Immature natural killer cell (primary cell): ENCODE results near the gene CBX7. TPM values are rescaled to one million over a fixed set of nuclear protein-coding genes. Genes with fewer than 3 reads are reported as not detected.
A peak's percentile ranks its signal among the peaks of the same experiment; 100 is the strongest.

Experiments
- DNase-seq, 3 donors: peaks; one replicate each; pipeline ENCODE4 v3.0.0; 2022; ENCODE audit warnings: mixed read lengths in 1 of 3
- H3K27ac Mint-ChIP-seq, 6 donors: one replicate each; pipeline ENCODE4 v1.8.0; 2020; ENCODE audit warnings: mixed read lengths in 6 of 6, mild to moderate bottlenecking in 5 of 6, inconsistent platforms in 4 of 6, moderate library complexity in 3 of 6
- H3K27me3 Mint-ChIP-seq, 3 donors: one replicate each; pipeline ENCODE4 v1.8.0; 2020 to 2021; ENCODE audit warnings: low read depth in 3 of 3, mild to moderate bottlenecking in 3 of 3, mixed read lengths in 3 of 3, moderate library complexity in 3 of 3, inconsistent platforms in 1 of 3
- H3K36me3 Mint-ChIP-seq, 3 donors: one replicate each; pipeline ENCODE4 v1.8.0; 2020; ENCODE audit warnings: mixed read lengths in 3 of 3, inconsistent platforms in 2 of 3, mild to moderate bottlenecking in 2 of 3
- H3K4me1 Mint-ChIP-seq, 2 donors: one replicate each; pipeline ENCODE4 v1.8.0; 2020; ENCODE audit warnings: inconsistent platforms in 2 of 2, mild to moderate bottlenecking in 2 of 2, mixed read lengths in 2 of 2, moderate library complexity in 1 of 2
- H3K4me3 Mint-ChIP-seq, 5 donors: one replicate each; pipeline ENCODE4 v1.8.0; 2020; ENCODE audit warnings: mild to moderate bottlenecking in 5 of 5, mixed read lengths in 5 of 5, inconsistent platforms in 3 of 5, moderate library complexity in 3 of 5
- H3K9me3 Mint-ChIP-seq, 6 donors: one replicate each; pipeline ENCODE4 v1.8.0; 2020; ENCODE audit warnings: mild to moderate bottlenecking in 6 of 6, mixed read lengths in 6 of 6, inconsistent platforms in 4 of 6, moderate library complexity in 3 of 6
- polyA plus RNA-seq, 3 donors: library from polyadenylated mRNA; unstranded; fragments of 300-500 nt; fragmentation: Illumina TruSeq; gene quantifications; one replicate each; pipeline ENCODE4 v1.2.3, GENCODE V29; 2021

Gene CBX7
- polyA plus RNA-seq, 3 donors from 2014 or later = 4.5 to 9.6 (median 9.1) TPM

- H3K27ac Mint-ChIP-seq = peak overlapping the region; percentile 93 to 99 (median 98)
- H3K36me3 Mint-ChIP-seq = peaks cover 31 to 35% (median 32%) of the 10 kb centered on the region in 3 donors
- H3K4me3 Mint-ChIP-seq = peak overlapping the region; percentile 23 to 97 (median 94)
- DNase-seq = peak in 1 of 3 donors; percentile 22
- H3K27me3 Mint-ChIP-seq = peaks cover 11 to 18% (median 17%) of the 10 kb centered on the region in 3 donors
- no peaks in the 10 kb centered on the region for H3K9me3 Mint-ChIP-seq
- H3K4me1 Mint-ChIP-seq = peaks cover 88 to 89% of the 10 kb centered on the region in 2 donors
Observed at GRCh38 chr22:39083212-39084165, 69.0 kb downstream of the CBX7 start.

DNA sequence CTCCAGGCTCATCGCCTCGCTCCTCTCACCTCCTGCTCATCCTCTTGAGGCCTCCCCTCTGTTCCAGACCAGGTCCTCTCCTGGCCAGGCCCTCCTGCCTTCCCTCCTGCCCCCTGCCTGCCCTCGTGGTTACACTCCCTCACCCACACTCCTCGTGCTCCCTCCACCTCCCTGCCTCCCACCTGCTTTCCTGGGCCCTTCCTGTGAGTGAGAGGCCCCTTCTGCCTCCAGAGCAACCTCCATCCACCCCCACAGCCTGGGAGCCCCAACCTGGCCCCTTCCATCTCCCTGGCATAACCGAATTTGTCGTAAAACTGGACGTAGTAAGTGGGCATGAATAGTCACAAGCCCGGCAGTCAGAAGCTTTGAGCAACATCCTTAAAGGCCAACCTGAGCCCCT is 70.9 kb downstream of the CBX7 start:
- H3K9me3 Mint-ChIP-seq = no peaks in the 10 kb centered on the region
- no peak for DNase-seq
- peaks cover 78 to 82% of the 10 kb centered on the region in 2 donors for H3K4me1 Mint-ChIP-seq
- peaks cover 29 to 34% (median 34%) of the 10 kb centered on the region in 3 donors for H3K36me3 Mint-ChIP-seq
- peaks cover 14 to 33% (median 29%) of the 10 kb centered on the region in 3 donors for H3K27me3 Mint-ChIP-seq
- H3K27ac Mint-ChIP-seq = peak overlapping the region; percentile 93 to 99 (median 98)
- peak overlapping the region; percentile 78 to 97 (median 94) for H3K4me3 Mint-ChIP-seq

GRCh38 chr22:39081016-39081415 is 71.5 kb downstream of the CBX7 start:
- Mint-ChIP-seq H3K4me3 (peak overlapping the region; percentile 78 to 97 (median 94)), H3K27me3 (peaks cover 14 to 33% (median 29%) of the 10 kb centered on the region in 3 donors), H3K9me3 (no peaks in the 10 kb centered on the region), H3K36me3 (peaks cover 29 to 30% (median 30%) of the 10 kb centered on the region in 3 donors), H3K27ac (peak overlapping the region; percentile 93 to 99 (median 98)), H3K4me1 (peaks cover 77 to 82% of the 10 kb centered on the region in 2 donors)
- no peak for DNase-seq

Other genes starting within 250 kb of the CBX7 start
- gene APOBEC3A, start 195.1 kb downstream of the CBX7 start, polyA plus RNA-seq = not detected
- 1 to 10 TPM; 2.0 to 3.9 (median 3.3) TPM for gene APOBEC3B, start 170.3 kb downstream of the CBX7 start, polyA plus RNA-seq
- 100 to 1,000 TPM; 242 to 468 (median 346) TPM for gene APOBEC3C, start 138.4 kb downstream of the CBX7 start, polyA plus RNA-seq
- gene APOBEC3D, start 131.6 kb downstream of the CBX7 start, polyA plus RNA-seq = 10 to 100 TPM in 2 of 3 donors, 1 to 10 TPM in 1; 3.9 to 25.3 (median 15.4) TPM
- gene APOBEC3F, start 111.8 kb downstream of the CBX7 start, polyA plus RNA-seq = 10 to 100 TPM in 2 of 3 donors, 1 to 10 TPM in 1; 9.0 to 43.0 (median 16.8) TPM
- 100 to 1,000 TPM; 494 to 885 (median 545) TPM for gene APOBEC3G, start 75.4 kb downstream of the CBX7 start, polyA plus RNA-seq
- 10 to 100 TPM; 16.7 to 22.2 (median 21.7) TPM for gene APOBEC3H, start 55.4 kb downstream of the CBX7 start, polyA plus RNA-seq
- gene PDGFB, start 92.3 kb upstream of the CBX7 start, polyA plus RNA-seq = under 1 TPM in 2 of 3 donors, not detected in 1; 0.58 to 0.61 TPM
- gene RPL3, start 166.9 kb upstream of the CBX7 start, polyA plus RNA-seq = 1,000 to 10,000 TPM; 1,935 to 2,618 (median 1,953) TPM
- 10 to 100 TPM; 24.5 to 49.5 (median 27.0) TPM for gene SYNGR1, start 197.3 kb upstream of the CBX7 start, polyA plus RNA-seq
- 1 to 10 TPM in 2 of 3 donors, under 1 TPM in 1; 0.89 to 3.5 (median 2.0) TPM for gene TAB1, start 247.1 kb upstream of the CBX7 start, polyA plus RNA-seq